Gastrocnemius medialis (tissue), 4 donors: ENCODE results near the gene FFAR4.

ENCODE experiments used
- POLR2A ChIP-seq, 2 donors: fragments of 450-650 bp; IDR thresholded peaks; one replicate each; pipeline ENCODE4 v1.6.1; 2017; ENCODE audit warnings: antibody characterized with exemption in 2 of 2, mild to moderate bottlenecking in 2 of 2, moderate library complexity in 2 of 2
- TF ChIP-seq, protein P1 (sequence below), 5 experiments: fragments of 450-650 bp in 3 of 5; fragments of 200-600 bp in 2 of 5; sonication (generic) in 2 of 5; IDR thresholded peaks in 4 of 5; conservative IDR thresholded peaks in 1 of 5; 1 replicate in 4 of 5; 2 replicates in 1 of 5; pipeline ENCODE4 v1.5.1; 2016 to 2019; ENCODE audit warnings: antibody characterized with exemption in 5 of 5, mild to moderate bottlenecking in 3 of 5, moderate library complexity in 3 of 5

- TF ChIP-seq, protein P1, sequence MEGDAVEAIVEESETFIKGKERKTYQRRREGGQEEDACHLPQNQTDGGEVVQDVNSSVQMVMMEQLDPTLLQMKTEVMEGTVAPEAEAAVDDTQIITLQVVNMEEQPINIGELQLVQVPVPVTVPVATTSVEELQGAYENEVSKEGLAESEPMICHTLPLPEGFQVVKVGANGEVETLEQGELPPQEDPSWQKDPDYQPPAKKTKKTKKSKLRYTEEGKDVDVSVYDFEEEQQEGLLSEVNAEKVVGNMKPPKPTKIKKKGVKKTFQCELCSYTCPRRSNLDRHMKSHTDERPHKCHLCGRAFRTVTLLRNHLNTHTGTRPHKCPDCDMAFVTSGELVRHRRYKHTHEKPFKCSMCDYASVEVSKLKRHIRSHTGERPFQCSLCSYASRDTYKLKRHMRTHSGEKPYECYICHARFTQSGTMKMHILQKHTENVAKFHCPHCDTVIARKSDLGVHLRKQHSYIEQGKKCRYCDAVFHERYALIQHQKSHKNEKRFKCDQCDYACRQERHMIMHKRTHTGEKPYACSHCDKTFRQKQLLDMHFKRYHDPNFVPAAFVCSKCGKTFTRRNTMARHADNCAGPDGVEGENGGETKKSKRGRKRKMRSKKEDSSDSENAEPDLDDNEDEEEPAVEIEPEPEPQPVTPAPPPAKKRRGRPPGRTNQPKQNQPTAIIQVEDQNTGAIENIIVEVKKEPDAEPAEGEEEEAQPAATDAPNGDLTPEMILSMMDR (IDR thresholded peaks at IDR 0.05 in 4 of 5, conservative IDR thresholded peaks at IDR 0.05 in 1 of 5), result no peak
- no peak for TF ChIP-seq POLR2A (IDR thresholded peaks at IDR 0.05)
These were observed 27.3 kb downstream of the FFAR4 start for GRCh38 chr10:93593749-93594148.
